Fibroblast of lung (primary cell): ENCODE measurements around the gene APOB. TPM values are rescaled to one million over a fixed set of nuclear protein-coding genes. Genes with fewer than 3 reads are reported as not detected.

ENCODE experiments used
- DNase-seq, 2 donors: peaks; one replicate each; pipeline versions ENCODE4 v3.0.0 to v3.0.0-alpha.2; 2010; ENCODE audit warnings: low read depth in 2 of 2
- H2AFZ ChIP-seq: 2 replicates; pipeline ENCODE4 v1.5.1; 2012; ENCODE audit warnings: low read length, control low read depth, inconsistent platforms
- H3K27ac ChIP-seq: 2 replicates; pipeline ENCODE4 v1.5.1; 2011; ENCODE audit warnings: low read length, control low read depth; ENCODE audit not compliant: insufficient read depth
- H3K27me3 ChIP-seq: 2 replicates; pipeline ENCODE4 v1.5.1; 2011; ENCODE audit warnings: mild to moderate bottlenecking, low read length; ENCODE audit not compliant: control insufficient read depth, insufficient read depth
- H3K36me3 ChIP-seq: 2 replicates; pipeline ENCODE4 v1.5.1; 2011; ENCODE audit warnings: low read length; ENCODE audit not compliant: control insufficient read depth, insufficient read depth
- H3K4me1 ChIP-seq: 2 replicates; pipeline ENCODE4 v1.5.1; 2011; ENCODE audit warnings: low read length; ENCODE audit not compliant: control insufficient read depth, insufficient read depth; ENCODE audit errors: extremely low read depth
- H3K4me2 ChIP-seq: 2 replicates; pipeline ENCODE4 v1.5.1; 2011; ENCODE audit warnings: low read length, control low read depth; ENCODE audit not compliant: insufficient read depth; ENCODE audit errors: extremely low read depth
- H3K4me3 ChIP-seq, 4 experiments: fragments of 200-600 bp in 1 of 4; sonication (generic) in 1 of 4; replicated peaks in 1 of 4; 2 replicates each; pipeline ENCODE4 v1.5.1; 2011 to 2016; ENCODE audit warnings: low read length in 4 of 4, low read depth in 3 of 4, mild to moderate bottlenecking in 3 of 4, control low read depth in 2 of 4, inconsistent platforms in 1 of 4, mixed read lengths in 1 of 4; ENCODE audit not compliant: insufficient read depth in 1 of 4; ENCODE audit errors: control extremely low read depth in 1 of 4
- H3K79me2 ChIP-seq: 2 replicates; pipeline ENCODE4 v1.5.1; 2012; ENCODE audit warnings: mild to moderate bottlenecking, low read length, inconsistent platforms; ENCODE audit not compliant: control insufficient read depth, insufficient read depth
- H3K9ac ChIP-seq: 2 replicates; pipeline ENCODE4 v1.5.1; 2011; ENCODE audit warnings: mild to moderate bottlenecking, low read length, control low read depth; ENCODE audit not compliant: insufficient read depth
- H3K9me3 ChIP-seq: 2 replicates; pipeline ENCODE4 v1.5.1; 2012; ENCODE audit warnings: low read depth, low read length; ENCODE audit not compliant: control insufficient read depth, insufficient read depth
- H4K20me1 ChIP-seq: 2 replicates; pipeline ENCODE4 v1.5.1; 2011; ENCODE audit warnings: low read length; ENCODE audit not compliant: control insufficient read depth, insufficient read depth; ENCODE audit errors: extremely low read depth
- EZH2 ChIP-seq: IDR thresholded peaks from 2 replicates; pipeline ENCODE4 v1.5.1; 2012; ENCODE audit warnings: low read length, control low read depth, mild to moderate bottlenecking; ENCODE audit errors: missing control alignments
- polyA plus RNA-seq, 2 donors: library from polyadenylated mRNA; depleted of rRNA in 1 of 2; stranded (reverse) in 1 of 2; unstranded in 1 of 2; fragments of >200 nt; gene quantifications; 2 replicates each; pipeline ENCODE4 v1.2.1, GENCODE V29; 2011 to 2012; ENCODE audit warnings: missing spikeins in 1 of 2
- total RNA-seq: library from RNA; depleted of rRNA; stranded (reverse); fragments of >200 nt; gene quantifications from 2 replicates; pipeline ENCODE4 v1.2.1, GENCODE V29; 2014
- TF ChIP-seq, protein P1 (sequence below), 2 donors: IDR thresholded peaks in 1 of 2; conservative IDR thresholded peaks in 1 of 2; 1 replicate in 1 of 2; 2 replicates in 1 of 2; pipeline ENCODE4 v1.5.1; 2011 to 2012; ENCODE audit warnings: low read length in 2 of 2, control low read depth in 1 of 2, inconsistent platforms in 1 of 2, low read depth in 1 of 2, mild to moderate bottlenecking in 1 of 2

The APOB gene
- total and polyA plus RNA-seq, 2 donors (not counting 1 experiment from before 2014, with no cell fraction given): under 0.01 TPM; not detected in 1

DNA sequence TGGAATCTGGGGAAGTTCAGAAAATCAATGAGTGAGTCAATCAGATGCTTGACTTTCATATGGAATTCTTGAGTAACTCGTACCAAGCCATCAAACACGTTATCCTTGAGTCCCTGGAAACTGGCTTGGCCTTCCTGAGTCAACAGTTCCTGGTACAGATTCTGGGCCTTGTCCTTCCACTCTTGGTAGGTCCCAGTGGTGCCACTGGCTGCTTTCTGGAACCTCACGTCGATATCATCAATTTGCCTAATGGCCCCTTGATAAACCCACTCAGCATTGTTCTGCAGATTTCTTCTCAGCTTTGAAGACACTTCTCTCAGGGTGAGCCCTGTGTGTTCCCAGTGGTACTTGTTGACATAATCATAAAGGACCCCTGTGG is 41.1 kb downstream of the APOB start:
- Histone ChIP-seq H3K9me3 (no peaks in the 10 kb centered on the region), H3K36me3 (no peaks in the 10 kb centered on the region), H3K27me3 (no peaks in the 10 kb centered on the region), H2AFZ (no peak overlapping the region), H3K79me2 (no peaks in the 10 kb centered on the region), H3K4me1 (no peaks in the 10 kb centered on the region), H3K4me3 (no peak overlapping the region), H3K27ac (no peak overlapping the region), H3K9ac (no peak overlapping the region), H3K4me2 (no peak overlapping the region), H4K20me1 (no peaks in the 10 kb centered on the region)
- DNase-seq: no peak
- TF ChIP-seq, protein P1, sequence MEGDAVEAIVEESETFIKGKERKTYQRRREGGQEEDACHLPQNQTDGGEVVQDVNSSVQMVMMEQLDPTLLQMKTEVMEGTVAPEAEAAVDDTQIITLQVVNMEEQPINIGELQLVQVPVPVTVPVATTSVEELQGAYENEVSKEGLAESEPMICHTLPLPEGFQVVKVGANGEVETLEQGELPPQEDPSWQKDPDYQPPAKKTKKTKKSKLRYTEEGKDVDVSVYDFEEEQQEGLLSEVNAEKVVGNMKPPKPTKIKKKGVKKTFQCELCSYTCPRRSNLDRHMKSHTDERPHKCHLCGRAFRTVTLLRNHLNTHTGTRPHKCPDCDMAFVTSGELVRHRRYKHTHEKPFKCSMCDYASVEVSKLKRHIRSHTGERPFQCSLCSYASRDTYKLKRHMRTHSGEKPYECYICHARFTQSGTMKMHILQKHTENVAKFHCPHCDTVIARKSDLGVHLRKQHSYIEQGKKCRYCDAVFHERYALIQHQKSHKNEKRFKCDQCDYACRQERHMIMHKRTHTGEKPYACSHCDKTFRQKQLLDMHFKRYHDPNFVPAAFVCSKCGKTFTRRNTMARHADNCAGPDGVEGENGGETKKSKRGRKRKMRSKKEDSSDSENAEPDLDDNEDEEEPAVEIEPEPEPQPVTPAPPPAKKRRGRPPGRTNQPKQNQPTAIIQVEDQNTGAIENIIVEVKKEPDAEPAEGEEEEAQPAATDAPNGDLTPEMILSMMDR (conservative IDR thresholded peaks at IDR 0.05 in 1 of 2, IDR thresholded peaks at IDR 0.05 in 1 of 2; ENCODE audit: low read depth in 1 of 2, low read length in 2 of 2): no peak
- TF ChIP-seq EZH2: no peak

GRCh38 chr2:21001988-21002813 is 41.7 kb downstream of the APOB start:
- no peak overlapping the region for H2AFZ ChIP-seq
- H3K79me2 ChIP-seq: no peaks in the 10 kb centered on the region
- TF ChIP-seq, protein P1 (conservative IDR thresholded peaks at IDR 0.05 in 1 of 2, IDR thresholded peaks at IDR 0.05 in 1 of 2; ENCODE audit: low read depth in 1 of 2, low read length in 2 of 2): no peak
- TF ChIP-seq EZH2: no peak

GRCh38 chr2:21001225-21001946 is 42.5 kb downstream of the APOB start:
- Histone ChIP-seq H3K9ac (no peak overlapping the region), H3K4me3 (no peak overlapping the region)
- TF ChIP-seq EZH2: no peak
- TF ChIP-seq, protein P1 (conservative IDR thresholded peaks at IDR 0.05 in 1 of 2, IDR thresholded peaks at IDR 0.05 in 1 of 2; ENCODE audit: low read depth in 1 of 2, low read length in 2 of 2): no peak

More at GRCh38 chr2:21001988-21002813, 41.7 kb downstream of the APOB start:
- Histone ChIP-seq H3K4me3 (no peak overlapping the region), H3K9me3 (no peaks in the 10 kb centered on the region), H3K27ac (no peak overlapping the region), H4K20me1 (no peaks in the 10 kb centered on the region), H3K9ac (no peak overlapping the region), H3K27me3 (no peaks in the 10 kb centered on the region), H3K36me3 (no peaks in the 10 kb centered on the region), H3K4me1 (no peaks in the 10 kb centered on the region), H3K4me2 (no peak overlapping the region)
- no peak for DNase-seq

More at GRCh38 chr2:21001225-21001946, 42.5 kb downstream of the APOB start:
- Histone ChIP-seq H2AFZ (no peak overlapping the region), H3K27ac (no peak overlapping the region), H3K36me3 (no peaks in the 10 kb centered on the region), H4K20me1 (no peaks in the 10 kb centered on the region), H3K9me3 (no peaks in the 10 kb centered on the region), H3K4me2 (no peak overlapping the region), H3K4me1 (no peaks in the 10 kb centered on the region), H3K79me2 (no peaks in the 10 kb centered on the region), H3K27me3 (no peaks in the 10 kb centered on the region)
- DNase-seq: no peak
